HG03135 (cell line): Measurements from ENCODE around the gene SNX22.
A peak's percentile ranks its signal among the peaks of the same experiment; 100 is the strongest.

Experiments used
- ATAC-seq: cut with Tn5 transposase; IDR thresholded peaks from one replicate; pipeline ENCODE4 v1.9.1; 2021; ENCODE audit warnings: mild to moderate bottlenecking, moderate library complexity; ENCODE audit not compliant: unreplicated experiment

SNX22 gene

DNA sequence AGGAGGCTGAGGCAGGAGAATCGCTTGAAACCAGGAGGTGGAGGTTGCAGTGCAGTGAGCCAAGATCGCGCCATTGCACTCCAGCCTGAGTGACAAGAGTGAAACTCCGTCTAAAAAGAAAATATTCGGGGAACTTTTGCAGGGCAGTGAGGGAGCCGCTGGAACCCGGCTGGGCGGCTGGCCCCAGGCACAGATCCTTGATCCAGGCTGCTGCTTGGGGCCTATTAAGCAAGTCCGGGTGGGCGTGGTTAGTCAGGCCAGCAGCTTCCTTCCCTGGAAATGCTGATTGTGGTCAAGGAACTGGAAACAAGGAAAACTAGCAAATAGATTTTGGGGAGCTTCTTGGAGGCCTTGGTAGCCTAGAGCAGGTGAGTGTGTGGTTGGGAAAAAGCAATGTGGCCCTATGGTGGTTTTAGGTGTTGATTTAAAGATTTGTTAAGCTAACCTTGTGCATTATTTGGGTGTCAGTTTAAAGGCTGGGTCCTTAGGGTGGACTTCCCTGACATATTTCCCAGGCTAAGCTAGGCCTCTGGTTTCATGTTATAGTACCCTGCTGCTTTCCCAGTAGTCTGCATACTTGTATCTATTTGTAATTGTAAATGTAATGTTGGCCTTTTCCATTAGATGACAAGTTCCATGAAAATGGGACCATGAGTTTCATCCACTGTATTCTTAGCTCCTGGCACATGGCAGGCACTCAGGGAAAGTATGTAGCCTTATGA lies 17.7 kb upstream of the SNX22 start:
- no peak for ATAC-seq

DNA sequence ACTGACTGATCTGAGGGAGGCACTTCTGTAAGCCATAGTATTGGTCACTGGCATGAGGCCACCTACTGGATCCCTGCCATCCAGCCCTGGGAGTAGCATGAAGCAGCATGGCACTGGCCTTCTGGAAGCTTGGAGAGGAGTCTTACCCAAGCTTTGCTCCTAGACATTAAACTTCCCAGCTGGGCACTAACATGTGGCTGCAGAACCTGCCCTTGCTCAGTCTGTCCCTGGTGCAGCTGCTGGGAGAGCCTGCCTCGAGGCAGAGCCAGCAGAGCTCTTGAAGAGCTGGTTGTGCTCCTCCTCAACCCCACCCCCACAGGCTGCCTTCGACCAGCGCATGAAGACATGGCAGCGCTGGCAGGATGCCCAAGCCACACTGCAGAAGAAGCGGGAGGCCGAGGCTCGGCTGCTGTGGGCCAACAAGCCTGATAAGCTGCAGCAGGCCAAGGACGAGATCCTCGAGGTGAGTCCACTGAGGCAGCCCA lies 17.1 kb upstream of the SNX22 start:
- no peak for ATAC-seq

DNA sequence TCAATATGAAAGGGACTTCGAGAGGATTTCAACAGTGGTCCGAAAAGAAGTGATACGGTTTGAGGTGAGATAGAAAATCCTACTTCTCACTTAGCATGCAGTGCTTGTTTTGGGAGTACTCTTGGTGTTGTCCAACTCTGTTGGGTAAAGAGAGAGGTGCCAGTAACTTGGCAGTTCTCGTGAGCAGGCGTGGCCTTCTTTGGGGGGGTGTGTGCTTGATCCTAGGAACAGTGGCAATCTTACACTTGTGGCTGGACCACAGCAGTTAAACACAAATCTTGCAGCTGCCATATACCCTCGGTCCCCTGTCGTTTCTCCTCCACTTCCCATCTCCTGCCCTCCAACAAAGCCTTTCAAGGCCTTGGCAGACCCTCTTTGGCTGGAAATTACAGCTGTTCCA lies 15.2 kb upstream of the SNX22 start:
- no peak for ATAC-seq

DNA sequence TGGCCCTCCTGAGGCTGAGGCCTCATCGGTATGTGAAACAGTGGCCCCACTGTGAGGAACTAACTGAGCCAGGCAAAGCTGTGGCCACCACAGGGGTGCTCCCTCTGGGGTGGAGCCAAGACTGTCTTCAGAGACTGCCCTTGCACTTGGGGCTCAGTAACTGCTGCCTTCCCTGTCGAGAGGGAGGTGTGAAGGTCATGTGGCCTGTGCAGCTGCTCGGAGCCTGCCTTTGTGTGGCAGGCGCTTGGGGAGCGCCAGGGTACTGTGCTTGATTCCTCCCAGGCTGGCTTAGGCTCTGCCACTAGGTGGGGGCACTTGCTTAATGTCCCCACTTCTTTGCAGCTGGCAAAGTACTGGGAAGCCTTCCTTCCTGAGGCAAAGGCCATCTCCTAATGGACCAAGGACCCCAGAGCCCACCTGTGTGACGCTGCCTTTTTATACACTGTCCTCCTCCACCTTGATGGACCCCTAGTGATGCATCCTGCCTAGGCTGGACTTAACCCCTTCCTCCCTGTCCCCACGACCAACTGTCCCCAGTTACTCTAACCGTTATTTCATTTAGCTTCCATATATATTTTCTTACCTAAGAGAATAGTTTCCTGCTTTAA lies 14.2 kb upstream of the SNX22 start:
- no peak for ATAC-seq

DNA sequence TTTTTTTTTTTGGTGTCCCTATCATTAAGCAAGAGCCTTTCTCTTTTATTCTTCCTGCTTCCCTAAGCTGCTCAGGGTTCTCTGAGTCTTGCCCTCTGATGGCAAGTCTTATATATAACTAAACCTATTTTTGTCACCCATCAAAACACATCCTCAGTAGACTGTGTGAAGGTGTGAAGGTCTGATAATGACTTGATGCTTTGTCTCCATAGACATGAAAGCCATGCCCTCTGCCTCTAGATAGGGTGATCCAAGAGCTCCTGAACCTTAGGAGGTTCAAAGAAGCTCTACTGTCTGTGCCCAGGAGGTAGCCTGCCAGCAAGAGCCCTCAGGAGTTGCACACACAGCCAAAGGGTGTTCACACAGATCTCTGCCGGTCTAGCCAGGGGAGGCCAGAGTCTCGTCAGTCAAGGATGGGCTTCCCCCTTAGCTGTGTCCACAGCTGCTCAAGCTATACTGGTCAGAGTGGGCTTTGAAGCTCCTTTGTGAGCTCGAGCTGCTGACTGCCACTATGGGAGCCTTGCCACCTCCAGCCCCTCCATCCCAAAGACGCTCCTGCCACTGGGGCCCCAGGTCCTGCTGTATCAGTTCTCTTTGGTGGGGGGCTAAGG lies 13.1 kb upstream of the SNX22 start:
- no peak for ATAC-seq

DNA sequence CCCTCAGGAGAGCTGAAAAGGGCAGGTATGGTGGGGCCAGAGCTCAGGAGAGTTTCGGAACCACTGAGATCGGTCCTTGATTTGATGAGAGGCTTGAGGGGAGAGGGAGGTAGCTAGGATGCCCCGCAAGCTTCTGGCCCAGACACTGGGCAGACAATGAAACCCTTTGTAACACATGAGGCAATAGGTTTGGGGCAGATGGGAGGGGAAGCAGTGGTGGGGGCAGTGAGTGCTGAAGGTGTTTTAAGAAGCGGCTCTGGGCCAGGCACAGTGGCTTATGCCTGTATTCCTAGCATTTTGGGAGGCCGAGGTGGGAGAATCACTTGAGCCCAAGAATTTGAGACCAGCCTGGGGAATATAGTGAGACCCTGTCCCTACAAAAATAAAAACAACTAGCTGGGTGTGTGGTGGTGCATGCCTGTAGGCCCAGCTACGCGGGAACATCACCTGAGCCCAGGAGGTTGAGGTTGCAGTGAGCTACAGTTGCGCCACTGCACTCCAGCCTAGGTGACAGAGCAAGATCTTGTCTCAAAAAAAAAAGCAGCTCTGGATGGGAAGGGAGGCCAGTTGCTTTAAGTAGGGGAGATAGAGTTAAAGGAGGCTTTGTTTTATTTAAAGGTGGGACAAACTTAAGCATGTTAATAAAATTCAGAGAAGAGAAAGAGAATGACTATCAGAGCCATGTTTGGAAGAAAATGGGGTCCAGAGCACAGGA lies 9.6 kb upstream of the SNX22 start:
- ATAC-seq: no peak

DNA sequence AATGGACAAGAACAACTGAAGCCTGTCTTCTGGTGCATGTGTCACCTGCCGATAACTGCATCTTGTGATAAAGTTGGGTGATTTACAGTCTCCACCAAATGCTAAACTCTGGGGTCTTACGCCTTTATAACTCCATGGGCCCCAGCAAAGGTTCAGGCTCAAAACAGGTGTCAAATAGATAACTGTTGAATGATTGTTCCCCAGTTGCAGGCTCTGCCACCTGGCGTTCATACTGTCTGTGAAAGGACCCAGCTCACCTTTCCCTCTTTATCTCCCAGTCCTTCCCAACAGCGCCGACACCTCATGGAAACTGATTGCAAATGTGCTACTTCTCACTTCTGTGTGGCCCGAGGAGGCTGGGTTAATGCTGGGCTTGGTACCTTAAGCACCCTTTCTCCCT lies 8.3 kb upstream of the SNX22 start:
- ATAC-seq: no peak

DNA sequence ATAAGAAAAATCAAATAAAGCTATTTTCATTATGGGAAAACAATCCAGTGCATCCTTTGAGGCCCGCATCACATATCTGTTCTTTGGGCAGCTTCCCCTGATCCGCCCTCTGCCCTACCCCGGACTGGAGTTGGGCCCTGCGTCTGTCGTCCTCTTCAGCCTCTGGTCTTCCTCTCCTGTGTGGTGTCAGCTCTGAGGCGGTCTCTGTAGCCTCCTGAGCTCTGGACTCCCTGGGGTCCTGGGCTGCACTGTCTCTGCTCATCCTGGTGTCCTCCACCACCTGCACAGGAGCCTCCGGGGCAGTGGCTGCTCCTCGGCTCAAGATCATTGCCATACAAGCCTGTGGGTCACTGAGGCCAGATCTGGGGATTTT lies 7.4 kb upstream of the SNX22 start:
- no peak for ATAC-seq

DNA sequence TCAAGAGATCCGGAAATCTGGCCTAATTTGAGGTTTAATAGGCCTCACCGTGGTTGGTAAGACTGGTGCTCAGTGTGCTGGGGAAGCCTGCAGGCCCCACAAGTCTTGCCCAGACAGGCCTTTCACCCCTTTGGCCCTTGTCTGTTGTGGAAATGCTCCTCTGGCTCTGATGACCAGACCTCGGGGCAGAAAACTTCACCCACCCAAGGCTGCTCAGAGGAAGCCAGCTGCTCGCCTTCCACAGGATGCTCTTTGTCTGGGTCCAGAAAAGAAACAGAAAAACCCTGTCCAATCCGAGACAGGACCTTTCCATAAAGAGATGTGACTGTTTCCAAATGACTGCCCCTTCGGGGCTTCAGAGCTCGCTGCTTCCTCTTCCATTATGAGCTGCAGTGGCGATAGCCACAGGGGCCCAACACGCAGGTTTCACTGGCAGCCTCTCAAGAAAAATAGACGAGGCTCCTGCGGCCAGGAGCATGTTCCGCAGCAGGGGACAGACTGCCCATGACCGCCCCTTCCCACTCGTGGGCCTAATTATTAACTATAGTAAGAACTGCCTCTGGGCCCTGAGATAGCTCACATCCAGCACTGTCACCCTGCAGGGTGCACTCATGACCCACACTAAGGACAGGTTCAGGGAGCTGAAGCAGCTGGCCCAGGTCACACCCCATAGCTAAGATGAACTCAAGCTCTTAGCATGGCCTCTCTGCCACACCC lies 6.8 kb upstream of the SNX22 start:
- peak; percentile 71 for ATAC-seq

DNA sequence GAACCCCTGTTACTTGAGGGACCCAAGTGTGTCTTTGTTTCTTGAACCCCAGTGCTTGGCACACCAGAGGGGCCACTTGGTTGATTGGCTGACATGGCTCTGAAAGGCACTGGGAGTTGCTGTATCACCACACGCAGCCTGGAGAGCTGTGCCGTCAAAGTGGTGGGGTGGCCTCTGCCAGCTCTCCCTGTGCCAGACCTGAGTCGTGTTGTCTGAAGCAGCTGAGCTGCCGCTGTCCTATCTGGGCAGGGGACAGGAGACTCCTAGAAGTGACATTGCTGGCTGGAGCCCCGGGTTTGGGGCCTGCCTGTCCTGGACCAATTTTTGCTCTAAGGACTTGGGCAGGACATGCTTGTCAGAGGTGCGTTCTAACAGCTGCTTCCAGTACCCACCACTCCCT lies 5.5 kb upstream of the SNX22 start:
- no peak for ATAC-seq

DNA sequence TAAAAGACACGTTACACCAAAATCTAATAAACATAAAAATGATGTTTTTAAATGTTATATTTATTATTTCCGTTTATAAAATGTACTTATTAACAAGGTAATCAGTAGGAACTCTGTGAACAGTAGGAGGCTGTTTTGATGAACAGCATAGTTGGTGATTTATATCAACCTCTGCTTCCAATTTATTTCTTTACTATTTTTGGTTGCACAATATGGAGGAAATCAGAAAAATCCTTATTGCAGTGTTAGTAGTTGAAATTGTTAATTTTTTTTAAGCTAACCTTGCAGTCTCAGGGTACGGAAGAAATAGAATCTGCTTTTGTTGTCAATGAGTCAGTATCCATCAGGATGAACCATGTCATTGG lies 5.0 kb upstream of the SNX22 start:
- no peak for ATAC-seq

DNA sequence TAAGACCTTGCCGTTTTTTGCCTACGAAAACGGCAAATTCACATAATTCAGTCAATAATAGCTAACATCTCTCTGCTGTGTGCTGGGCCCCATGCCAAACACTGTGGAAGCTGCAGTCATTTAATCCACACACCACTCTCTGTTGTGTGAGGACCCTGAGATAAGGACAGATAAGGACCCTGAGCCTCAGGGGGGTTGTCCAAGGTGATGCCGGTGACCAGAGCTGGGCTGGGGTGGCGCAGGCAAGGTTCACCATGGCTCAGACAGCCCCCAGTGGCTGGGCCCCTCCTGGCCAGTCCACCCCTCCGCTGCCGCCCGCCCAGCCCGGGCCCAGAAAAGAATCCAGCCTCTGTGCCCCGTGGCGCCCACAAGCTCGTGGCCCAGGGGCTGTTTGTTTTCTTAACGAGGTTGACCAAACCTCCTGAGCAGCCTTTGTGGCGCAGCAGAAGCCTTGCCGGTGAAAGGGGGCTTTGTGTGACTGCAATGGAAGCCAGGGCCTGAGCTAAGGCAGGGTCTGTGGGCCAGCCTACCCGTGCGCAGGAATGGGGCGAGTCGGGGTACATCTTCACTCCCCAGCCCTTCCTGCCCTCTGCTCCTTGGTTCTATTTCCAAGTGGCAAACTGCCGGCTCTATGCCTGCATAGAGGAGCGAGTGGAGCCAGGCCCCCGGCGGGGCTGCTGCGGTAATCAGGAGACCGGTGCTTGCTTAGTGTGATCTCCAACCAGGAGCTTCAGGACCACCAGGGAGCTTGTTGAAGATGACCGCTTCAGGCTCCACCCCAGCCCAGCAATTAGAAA lies 4.4 kb upstream of the SNX22 start:
- ATAC-seq: no peak

DNA sequence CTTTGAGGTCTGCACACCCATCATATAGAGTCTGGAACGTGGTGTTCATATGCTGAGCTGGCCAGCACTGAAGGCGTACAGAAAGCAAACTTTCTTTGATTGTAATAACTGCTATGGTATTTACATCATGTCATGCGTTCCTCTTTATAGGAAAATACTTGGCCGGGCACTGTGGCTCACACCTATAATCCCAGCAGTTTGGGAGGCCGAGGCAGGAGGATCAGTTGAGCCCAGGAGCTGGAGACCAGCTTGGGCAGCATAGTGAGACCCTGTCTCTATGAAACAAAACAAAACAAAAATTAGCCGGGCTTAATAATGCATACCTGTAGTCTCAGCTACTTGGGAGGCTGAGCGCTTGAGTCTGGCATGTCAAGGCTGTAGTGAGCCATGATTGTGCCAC lies 3.4 kb upstream of the SNX22 start:
- no peak for ATAC-seq

DNA sequence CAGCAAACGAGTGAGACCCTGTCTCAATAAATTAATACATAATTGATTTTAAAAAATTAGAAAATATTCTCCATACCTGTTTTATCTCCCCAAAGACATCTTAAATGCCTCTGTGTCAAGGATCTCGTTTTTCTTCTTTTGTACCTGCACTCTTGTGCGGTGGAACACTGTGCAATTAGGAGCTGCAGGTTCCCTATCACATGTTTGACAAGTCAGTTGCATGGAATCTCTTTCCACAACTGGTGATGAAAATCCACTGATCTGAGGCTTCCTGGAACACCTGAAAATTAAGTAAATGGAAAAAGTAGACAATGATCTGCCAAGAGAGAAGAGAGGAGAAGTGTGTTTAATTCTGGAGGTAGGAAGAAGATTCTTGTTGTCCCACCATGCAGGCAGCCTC lies 3.0 kb upstream of the SNX22 start:
- ATAC-seq: no peak

DNA sequence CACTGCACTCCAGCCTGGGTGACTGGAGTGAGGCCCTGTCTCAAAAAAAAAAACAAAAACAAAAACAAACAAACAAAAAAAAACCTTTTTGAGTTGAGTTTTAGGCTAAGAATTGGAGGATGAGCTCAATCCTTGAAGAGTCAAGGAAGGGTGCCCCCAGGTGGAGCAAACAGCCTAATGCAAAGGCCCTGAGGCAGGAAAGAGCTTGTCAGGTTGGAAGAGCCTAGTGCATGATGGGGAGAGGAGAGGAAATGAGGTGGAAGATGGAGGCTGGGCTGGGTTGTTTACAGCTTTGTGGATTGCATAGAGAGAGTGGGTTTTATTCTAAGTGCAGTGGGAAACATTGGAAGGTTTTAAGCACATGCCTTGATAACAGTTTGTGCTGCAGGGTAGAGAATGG lies 2.1 kb upstream of the SNX22 start:
- no peak for ATAC-seq

DNA sequence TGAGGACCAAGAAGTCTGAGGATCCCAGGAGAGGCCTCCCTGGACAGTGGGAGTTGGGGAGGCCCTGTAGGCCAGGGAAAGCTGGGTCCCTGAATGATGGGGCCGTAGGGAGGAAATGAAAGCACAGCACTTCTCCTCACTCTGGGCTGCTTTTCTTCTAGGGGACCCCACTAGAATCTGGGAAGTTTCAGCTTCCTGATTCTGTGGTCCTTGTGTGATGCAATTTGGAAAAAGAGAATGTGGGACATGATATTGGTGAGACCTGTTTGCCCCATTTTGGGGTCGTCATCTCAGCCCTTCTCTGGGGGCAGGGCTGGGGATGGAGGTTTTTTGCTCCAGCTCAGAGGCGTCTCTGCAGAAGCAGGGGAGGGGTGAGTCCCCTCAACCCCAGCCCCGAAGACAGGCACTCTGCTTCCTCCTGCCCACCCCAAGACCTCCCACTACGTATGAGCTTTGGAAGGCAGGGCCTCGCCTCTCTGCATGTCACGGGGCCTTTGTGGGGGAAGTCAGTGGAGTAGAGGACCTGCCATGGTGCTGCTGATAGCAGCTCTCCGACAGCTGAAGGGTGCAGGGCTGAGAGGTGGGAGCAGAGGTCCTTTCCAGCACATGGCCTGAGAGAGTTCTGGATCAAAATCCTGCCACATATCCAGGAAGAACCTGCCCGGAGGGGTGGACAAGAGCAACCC lies 1.5 kb upstream of the SNX22 start:
- ATAC-seq: no peak

DNA sequence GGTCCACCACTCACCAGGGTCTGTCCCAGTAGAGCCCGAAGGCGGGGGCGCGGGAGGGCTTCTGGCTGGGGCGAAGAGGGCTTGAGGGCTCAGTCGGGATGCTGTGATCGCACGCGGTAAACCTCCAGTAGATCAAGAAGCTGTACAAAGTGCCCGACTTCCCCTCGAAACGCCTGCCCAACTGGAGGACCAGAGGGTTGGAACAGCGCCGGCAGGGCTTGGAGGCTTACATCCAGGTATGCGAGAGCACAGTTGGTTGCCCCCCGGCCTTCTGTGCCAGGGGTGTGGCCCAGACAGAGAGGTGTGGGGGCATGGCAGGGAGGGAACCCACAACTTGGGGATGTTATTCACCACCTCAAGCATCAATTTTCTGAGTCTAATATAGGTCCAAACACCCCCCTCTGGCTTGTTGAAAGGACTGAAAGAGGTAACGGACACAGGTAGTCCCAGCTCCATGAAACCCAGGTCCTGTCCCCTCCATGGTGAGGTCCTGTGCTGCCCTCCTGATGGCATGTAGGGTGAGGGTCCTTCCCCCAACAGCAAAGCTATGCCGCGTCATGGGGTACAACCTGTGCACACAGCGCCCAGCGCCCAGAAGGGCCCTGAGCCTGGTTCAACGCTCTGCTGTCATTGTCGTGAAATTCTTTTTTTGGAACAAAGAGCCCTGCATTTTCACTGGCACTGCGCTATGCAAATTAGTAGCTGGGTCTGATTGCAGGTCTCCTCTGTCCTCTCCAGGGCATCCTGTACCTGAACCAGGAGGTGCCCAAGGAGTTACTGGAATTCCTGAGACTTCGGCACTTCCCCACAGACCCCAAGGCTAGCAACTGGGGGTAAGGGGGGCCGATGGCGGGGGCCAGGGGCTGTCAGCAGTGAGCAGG lies 1.2 kb downstream of the SNX22 start:
- peak; percentile 9 for ATAC-seq

DNA sequence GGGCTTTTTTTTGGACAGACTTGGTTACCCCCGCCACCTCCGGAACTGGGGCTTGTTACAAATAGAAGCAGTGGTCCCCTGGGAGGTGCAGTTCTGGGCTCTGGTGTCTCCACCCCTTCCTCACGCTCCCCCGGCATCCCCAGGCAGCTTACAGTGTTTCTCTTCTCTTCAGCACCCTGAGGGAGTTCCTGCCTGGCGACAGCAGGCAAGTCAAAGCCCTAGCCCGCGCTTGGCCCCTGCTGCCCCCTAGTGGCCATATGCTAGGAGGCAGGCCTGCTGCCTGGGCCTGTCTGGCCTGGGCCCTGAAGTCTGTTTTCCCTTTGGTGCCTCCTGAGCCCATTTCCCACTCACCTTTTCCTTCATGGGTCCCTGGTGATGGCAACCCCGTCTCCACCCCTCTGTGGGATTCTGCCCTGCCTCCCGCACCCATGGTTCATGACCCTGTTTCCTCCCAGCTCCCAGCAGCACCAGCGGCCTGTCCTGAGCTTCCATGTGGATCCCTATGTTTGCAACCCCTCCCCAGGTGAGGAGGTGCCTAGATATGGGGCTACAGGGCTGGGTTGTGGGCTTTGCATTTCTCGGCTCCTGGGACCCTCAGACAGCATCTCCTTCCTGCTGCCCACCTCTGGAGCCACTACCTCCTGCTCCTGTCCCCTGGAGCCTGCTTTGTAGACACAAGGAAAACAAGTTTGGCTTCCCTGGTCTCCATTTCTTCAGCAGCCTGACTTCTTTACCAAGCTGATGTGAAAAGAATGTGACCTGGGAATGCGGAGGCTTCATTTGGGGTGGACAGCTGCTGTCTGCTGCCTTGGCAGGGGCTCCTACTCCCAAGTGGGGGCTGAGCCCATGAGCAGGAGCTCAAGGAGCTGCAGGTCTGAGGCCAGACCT lies 2.2 kb downstream of the SNX22 start:
- peak; percentile 45 for ATAC-seq
